PC-9 (cell line): ENCODE results near the gene MAGI1. TPM values are rescaled to one million over a fixed set of nuclear protein-coding genes. Genes with fewer than 3 reads are reported as not detected.

Experiments
- BruUV-seq: library from RNA; stranded (reverse); fragments of 400-500 nt; replicated peaks from 2 replicates; lab custom pipeline; 2021; lab: Mats Ljungman, UMichigan
- CTCF ChIA-PET: fragments of 300-600 bp; sonication (Branson Sonifier 250); formaldehyde crosslinking; loops from one replicate; lab custom pipeline; 2022; ENCODE audit warnings: antibody characterized with exemption; lab: Charles Lee
- POLR2A ChIA-PET: fragments of 300-600 bp; sonication (Branson Sonifier 250); formaldehyde crosslinking; loops from one replicate; lab custom pipeline; 2022; ENCODE audit warnings: antibody characterized with exemption; ENCODE audit not compliant: unreplicated experiment; lab: Charles Lee
- DNase-seq, 2 experiments: peaks; one replicate each; pipeline versions ENCODE4 v3.0.0 to v3.0.0-alpha.2; 2015 to 2022; ENCODE audit warnings: mixed read lengths in 1 of 2
- H2AFZ ChIP-seq: fragments of 200-600 bp; sonication (generic); 2 replicates; pipeline ENCODE4 v1.8.1; 2017; ENCODE audit warnings: antibody characterized with exemption
- H3F3A ChIP-seq: fragments of 200-600 bp; sonication (generic); 2 replicates; pipeline ENCODE4 v1.8.1; 2017; ENCODE audit warnings: antibody characterized with exemption, mild to moderate bottlenecking, low read depth; ENCODE audit not compliant: insufficient read depth
- H3K27ac ChIP-seq: fragments of 200-600 bp; sonication (generic); 2 replicates; pipeline ENCODE4 v1.6.1; 2016; ENCODE audit warnings: mixed run types
- H3K27me3 ChIP-seq: fragments of 200-600 bp; sonication (generic); 2 replicates; pipeline ENCODE4 v1.6.1; 2016; ENCODE audit warnings: low read depth, mixed run types; ENCODE audit not compliant: insufficient read depth
- H3K36me3 ChIP-seq: fragments of 200-600 bp; sonication (generic); 2 replicates; pipeline ENCODE4 v1.6.1; 2016; ENCODE audit warnings: low read depth, mixed run types
- H3K4me1 ChIP-seq: fragments of 200-600 bp; sonication (generic); replicated peaks from 2 replicates; pipeline ENCODE4 v1.6.1; 2016; ENCODE audit warnings: mixed run types; ENCODE audit not compliant: insufficient read depth
- H3K4me2 ChIP-seq: fragments of 200-600 bp; sonication (generic); 2 replicates; pipeline ENCODE4 v1.6.1; 2017; ENCODE audit warnings: mixed run types
- H3K4me3 ChIP-seq: fragments of 200-600 bp; sonication (generic); 2 replicates; pipeline ENCODE4 v1.6.1; 2016; ENCODE audit warnings: mixed run types
- H3K79me2 ChIP-seq: fragments of 200-600 bp; sonication (generic); 2 replicates; pipeline ENCODE4 v1.6.1; 2017; ENCODE audit warnings: low read depth, mixed run types
- H3K9me2 ChIP-seq: fragments of 200-600 bp; sonication (generic); 2 replicates; pipeline ENCODE4 v1.8.1; 2017; ENCODE audit warnings: mild to moderate bottlenecking; ENCODE audit not compliant: insufficient read depth
- H3K9me3 ChIP-seq: fragments of 200-600 bp; sonication (generic); 2 replicates; pipeline ENCODE4 v1.8.1; 2016; ENCODE audit warnings: low read depth; ENCODE audit not compliant: insufficient read depth
- H4K20me1 ChIP-seq: fragments of 200-600 bp; sonication (generic); 2 replicates; pipeline ENCODE4 v1.8.1; 2017; ENCODE audit not compliant: insufficient read depth
- EZH2 ChIP-seq: fragments of 200-600 bp; sonication (generic); IDR thresholded peaks from 2 replicates; pipeline ENCODE4 v1.8.0; 2017; ENCODE audit warnings: antibody characterized with exemption, low read depth
- intact Hi-C: fragments of 100-400 bp; cut with micrococcal nuclease; formaldehyde crosslinking; loops from one replicate; pipeline ENCODE4 v1.10.0; 2022; ENCODE audit not compliant: unreplicated experiment
- total RNA-seq: library from RNA; stranded (reverse); gene quantifications from 2 replicates; pipeline ENCODE4 v1.2.3, GENCODE V29; 2021
- TF ChIP-seq, protein P1 (sequence below): fragments of 200-600 bp; sonication (generic); conservative IDR thresholded peaks from 2 replicates; pipeline ENCODE4 v1.6.1; 2017; ENCODE audit warnings: mixed run types, antibody characterized with exemption, mild to moderate bottlenecking, moderate library complexity

Gene MAGI1
- total RNA-seq, 1 experiment from 2014 or later, result 23.3 TPM

DNA sequence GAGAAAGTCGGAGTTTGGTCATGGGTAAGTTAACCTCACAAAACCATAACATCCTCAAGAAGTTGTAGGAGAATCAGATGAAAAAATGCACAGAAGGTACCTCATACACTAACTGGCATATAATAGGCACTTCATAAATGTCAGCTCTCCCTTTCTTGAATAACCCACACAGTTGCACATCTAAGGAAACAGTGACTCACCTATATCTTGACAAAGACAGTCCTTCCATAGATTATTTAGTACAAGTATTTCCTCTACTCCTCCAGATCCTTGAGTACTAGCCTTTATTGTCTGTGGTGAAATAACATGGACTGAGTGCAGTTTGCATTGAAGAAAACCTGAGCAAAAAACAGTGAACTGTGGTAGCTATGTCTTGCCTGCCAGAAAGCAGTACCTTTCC, 46.6 kb downstream of the MAGI1 start:
- Histone ChIP-seq H3K4me2 (no peak overlapping the region), H3K27ac (no peak overlapping the region), H3K79me2 (peaks cover 37% of the 10 kb centered on the region), H2AFZ (no peak overlapping the region), H3K4me1 (peaks cover 24% of the 10 kb centered on the region), H3F3A (peaks cover 8% of the 10 kb centered on the region; the same call in 1 of the 2 replicates), H3K4me3 (no peak overlapping the region), H3K36me3 (no peaks in the 10 kb centered on the region), H3K9me2 (no peaks in the 10 kb centered on the region), H3K27me3 (no peaks in the 10 kb centered on the region), H3K9me3 (no peaks in the 10 kb centered on the region), H4K20me1 (no peaks in the 10 kb centered on the region)
- intact Hi-C loops, result no loop called here
- TF ChIP-seq, protein P1, sequence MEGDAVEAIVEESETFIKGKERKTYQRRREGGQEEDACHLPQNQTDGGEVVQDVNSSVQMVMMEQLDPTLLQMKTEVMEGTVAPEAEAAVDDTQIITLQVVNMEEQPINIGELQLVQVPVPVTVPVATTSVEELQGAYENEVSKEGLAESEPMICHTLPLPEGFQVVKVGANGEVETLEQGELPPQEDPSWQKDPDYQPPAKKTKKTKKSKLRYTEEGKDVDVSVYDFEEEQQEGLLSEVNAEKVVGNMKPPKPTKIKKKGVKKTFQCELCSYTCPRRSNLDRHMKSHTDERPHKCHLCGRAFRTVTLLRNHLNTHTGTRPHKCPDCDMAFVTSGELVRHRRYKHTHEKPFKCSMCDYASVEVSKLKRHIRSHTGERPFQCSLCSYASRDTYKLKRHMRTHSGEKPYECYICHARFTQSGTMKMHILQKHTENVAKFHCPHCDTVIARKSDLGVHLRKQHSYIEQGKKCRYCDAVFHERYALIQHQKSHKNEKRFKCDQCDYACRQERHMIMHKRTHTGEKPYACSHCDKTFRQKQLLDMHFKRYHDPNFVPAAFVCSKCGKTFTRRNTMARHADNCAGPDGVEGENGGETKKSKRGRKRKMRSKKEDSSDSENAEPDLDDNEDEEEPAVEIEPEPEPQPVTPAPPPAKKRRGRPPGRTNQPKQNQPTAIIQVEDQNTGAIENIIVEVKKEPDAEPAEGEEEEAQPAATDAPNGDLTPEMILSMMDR, result no peak
- TF ChIP-seq EZH2, result no peak
- ChIA-PET CTCF (no interaction called here), POLR2A (no interaction called here)
- no TSS peak for BruUV-seq
- no peak for DNase-seq

DNA sequence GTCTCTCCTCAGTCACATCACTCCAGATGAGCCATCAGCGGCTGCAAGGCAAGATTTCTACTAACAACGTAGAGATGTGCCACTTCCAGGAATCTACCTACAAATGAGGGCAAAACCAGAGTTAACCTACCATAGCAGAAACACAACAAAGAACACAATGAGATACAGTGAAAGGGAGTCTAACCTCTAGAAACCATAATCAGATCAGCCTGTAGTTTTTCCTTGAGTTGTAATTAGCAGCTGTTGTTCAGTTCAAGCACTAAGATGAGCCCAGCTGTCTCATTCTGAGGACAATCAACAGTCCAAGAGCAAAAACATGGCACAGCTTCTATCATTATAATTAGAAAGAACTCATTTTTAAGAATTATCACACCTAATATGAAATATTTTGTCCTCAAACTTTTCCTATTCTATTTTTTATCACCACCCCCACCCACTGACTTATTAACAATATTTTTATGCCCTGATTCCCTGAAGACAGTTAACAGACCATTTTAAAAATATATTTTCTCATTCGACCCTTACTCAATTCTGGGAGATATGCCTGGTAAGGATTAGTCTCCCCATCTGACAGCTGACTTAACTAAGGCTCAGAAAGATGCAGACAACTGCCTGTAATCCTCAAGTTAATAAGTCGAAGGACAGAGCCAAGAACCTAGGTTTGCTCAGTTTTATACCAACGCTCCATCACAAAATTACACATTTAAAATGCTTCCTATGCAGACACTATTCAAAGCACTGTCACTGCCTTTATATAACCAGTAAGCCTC, 50.1 kb downstream of the MAGI1 start:
- Histone ChIP-seq H3F3A (no peaks in the 10 kb centered on the region), H3K27me3 (no peaks in the 10 kb centered on the region), H3K4me3 (no peak overlapping the region), H3K79me2 (peaks cover 15% of the 10 kb centered on the region), H2AFZ (no peak overlapping the region), H3K4me1 (no peaks in the 10 kb centered on the region), H3K9me2 (no peaks in the 10 kb centered on the region), H4K20me1 (no peaks in the 10 kb centered on the region), H3K36me3 (no peaks in the 10 kb centered on the region), H3K4me2 (no peak overlapping the region), H3K9me3 (no peaks in the 10 kb centered on the region), H3K27ac (no peak overlapping the region)
- no peak for DNase-seq
- BruUV-seq, result no TSS peak
- CTCF ChIA-PET, result no interaction called here
- intact Hi-C loops, result no loop called here
- POLR2A ChIA-PET, result no interaction called here
- TF ChIP-seq, protein P1, result no peak
- no peak for TF ChIP-seq EZH2

DNA sequence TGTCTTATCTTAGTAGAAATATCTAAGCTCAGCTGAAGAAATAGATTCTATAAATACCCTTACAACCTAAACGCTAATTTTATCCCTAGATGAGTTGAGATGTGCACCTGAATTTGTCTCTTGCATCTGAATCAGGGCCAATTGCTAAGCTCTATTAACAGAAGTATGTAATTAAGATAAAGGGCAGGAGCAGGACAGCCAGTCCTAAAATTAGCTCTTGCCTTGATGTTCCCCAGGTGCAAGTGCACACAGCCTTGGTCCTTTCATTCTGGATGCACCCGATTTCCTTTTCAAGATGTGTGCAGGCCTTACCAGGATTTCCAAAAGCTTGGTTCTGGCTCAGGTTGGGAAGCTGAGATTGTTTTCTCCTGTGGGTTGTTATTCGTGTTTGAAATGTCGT, 52.4 kb downstream of the MAGI1 start:
- intact Hi-C loops, result no loop called here
- BruUV-seq, result no TSS peak
- ChIA-PET POLR2A (no interaction called here), CTCF (no interaction called here)
- H3K9me2 ChIP-seq, result no peaks in the 10 kb centered on the region
- H3K9me3 ChIP-seq, result no peaks in the 10 kb centered on the region
- no peaks in the 10 kb centered on the region for H3F3A ChIP-seq
- no peak overlapping the region for H2AFZ ChIP-seq
- H3K27me3 ChIP-seq, result no peaks in the 10 kb centered on the region
- TF ChIP-seq, protein P1, result no peak
- no peak for TF ChIP-seq EZH2
- 0 out of 2 replicates have a peak, but pooled peaks cover 3% of the 10 kb centered on the region for H3K79me2 ChIP-seq
- H3K36me3 ChIP-seq, result no peaks in the 10 kb centered on the region
- H3K4me3 ChIP-seq, result no peak overlapping the region
- H3K4me2 ChIP-seq, result no peak overlapping the region
- H4K20me1 ChIP-seq, result no peaks in the 10 kb centered on the region
- H3K27ac ChIP-seq, result no peak overlapping the region
- no peaks in the 10 kb centered on the region for H3K4me1 ChIP-seq
- DNase-seq, result no peak
